ENCODE results near the gene TJP2.

Gene TJP2

DNA sequence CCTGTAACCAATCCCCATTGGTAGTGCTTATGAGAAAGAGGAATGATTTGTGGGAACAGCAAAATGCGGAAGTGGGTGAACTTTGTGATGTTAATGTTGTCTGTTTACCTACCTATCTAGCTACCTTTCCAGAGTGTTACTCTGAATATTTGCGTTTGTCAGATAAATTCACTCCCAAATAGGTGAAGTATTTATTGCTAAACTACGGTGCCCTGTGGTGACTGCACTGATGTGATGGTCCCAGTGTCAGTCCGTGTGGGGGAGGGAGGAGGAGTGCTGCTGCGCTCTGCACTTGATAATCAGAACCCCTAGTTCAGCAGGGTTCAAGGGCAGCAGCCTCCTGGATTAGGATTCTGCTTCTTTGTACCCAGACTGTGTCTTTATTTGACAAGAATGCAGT, 55.3 kb downstream of the TJP2 start:
- no peak for DNase-seq
- no peak overlapping the region for H3K27ac ChIP-seq
- H3K4me3 ChIP-seq = no peak overlapping the region
- intact Hi-C loops (cut with DNase I; ENCODE audit: low total_unique reads) = no loop called here
- no peaks in the 10 kb centered on the region for H3K4me1 ChIP-seq
- no peaks in the 10 kb centered on the region for H3K27me3 ChIP-seq
- TF ChIP-seq, protein P1, sequence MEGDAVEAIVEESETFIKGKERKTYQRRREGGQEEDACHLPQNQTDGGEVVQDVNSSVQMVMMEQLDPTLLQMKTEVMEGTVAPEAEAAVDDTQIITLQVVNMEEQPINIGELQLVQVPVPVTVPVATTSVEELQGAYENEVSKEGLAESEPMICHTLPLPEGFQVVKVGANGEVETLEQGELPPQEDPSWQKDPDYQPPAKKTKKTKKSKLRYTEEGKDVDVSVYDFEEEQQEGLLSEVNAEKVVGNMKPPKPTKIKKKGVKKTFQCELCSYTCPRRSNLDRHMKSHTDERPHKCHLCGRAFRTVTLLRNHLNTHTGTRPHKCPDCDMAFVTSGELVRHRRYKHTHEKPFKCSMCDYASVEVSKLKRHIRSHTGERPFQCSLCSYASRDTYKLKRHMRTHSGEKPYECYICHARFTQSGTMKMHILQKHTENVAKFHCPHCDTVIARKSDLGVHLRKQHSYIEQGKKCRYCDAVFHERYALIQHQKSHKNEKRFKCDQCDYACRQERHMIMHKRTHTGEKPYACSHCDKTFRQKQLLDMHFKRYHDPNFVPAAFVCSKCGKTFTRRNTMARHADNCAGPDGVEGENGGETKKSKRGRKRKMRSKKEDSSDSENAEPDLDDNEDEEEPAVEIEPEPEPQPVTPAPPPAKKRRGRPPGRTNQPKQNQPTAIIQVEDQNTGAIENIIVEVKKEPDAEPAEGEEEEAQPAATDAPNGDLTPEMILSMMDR (IDR thresholded peaks at IDR 0.05) = no peak
- H3K9me3 ChIP-seq = no peaks in the 10 kb centered on the region
- peaks cover 69 to 92% (median 74%) of the 10 kb centered on the region in 3 donors for H3K36me3 ChIP-seq

DNA sequence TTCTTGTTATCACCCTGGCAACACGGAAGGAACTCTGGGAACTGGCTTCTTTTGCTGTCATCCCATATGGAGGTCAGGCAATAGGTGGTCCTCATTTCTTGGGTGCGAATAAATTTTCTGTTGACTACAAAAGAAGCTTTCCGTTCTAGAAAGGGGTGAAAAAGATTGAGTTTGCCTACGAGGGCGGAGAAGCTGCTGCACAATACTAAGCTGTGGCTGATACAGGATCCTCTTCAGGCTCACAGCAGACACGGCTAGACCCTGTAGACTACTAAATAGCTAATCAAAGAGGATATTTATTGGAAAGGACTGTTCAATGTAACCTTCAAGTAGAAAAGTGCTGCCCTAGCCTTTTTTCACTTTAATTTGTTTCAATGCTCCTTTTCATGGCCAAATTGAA, 58.1 kb downstream of the TJP2 start:
- Histone ChIP-seq H3K9me3 (no peaks in the 10 kb centered on the region), H3K4me3 (no peak overlapping the region), H3K27ac (no peak overlapping the region), H3K4me1 (no peaks in the 10 kb centered on the region), H3K27me3 (no peaks in the 10 kb centered on the region), H3K36me3 (peaks cover 72 to 86% (median 75%) of the 10 kb centered on the region in 3 donors)
- TF ChIP-seq, protein P1 (IDR thresholded peaks at IDR 0.05) = no peak
- DNase-seq = no peak
- intact Hi-C loops (cut with DNase I; ENCODE audit: low total_unique reads) = no loop called here

DNA sequence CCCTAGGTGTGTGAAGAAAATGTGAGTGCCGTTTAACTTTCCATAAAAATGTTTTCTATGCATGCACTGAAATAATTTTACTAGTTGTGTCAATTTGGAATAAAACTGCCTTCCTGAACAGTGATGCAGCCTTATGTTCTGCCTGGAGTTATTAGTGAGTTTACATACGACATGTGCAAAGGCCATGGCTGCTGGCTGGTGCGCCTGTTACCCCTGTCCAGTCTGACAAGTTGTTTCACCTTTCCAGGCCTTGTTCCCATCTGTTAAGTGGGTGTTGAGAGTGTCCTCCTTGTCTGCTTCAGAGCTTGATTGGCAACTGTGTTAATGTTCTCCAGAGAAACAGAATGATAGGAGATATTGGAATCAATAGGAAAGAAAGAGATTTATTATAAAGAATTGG, 60.6 kb downstream of the TJP2 start:
- peaks cover 72 to 86% (median 75%) of the 10 kb centered on the region in 3 donors for H3K36me3 ChIP-seq
- no peak for DNase-seq

DNA sequence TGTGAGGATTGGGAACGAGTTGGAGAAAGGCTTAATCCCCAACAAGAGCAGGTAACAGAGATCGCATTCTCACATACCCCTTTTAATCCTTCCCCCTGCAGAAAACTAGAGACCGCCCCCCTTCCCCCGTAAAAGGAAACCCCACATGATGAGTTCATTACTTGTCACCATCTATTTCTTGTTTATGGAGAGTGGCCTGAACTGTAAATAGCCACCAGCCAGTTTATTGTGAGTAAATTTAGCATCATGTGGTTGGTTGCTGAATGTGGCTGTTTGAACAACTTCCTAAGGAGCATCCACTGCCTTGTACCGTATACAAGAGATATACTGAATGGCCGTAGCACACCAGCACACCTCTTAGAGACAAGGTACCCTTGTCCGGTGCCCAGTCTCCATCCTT, 62.1 kb downstream of the TJP2 start:
- TF ChIP-seq, protein P1 (IDR thresholded peaks at IDR 0.05) = no peak
- H3K36me3 ChIP-seq = peaks cover 70 to 81% (median 72%) of the 10 kb centered on the region in 3 donors
- H3K27me3 ChIP-seq = no peaks in the 10 kb centered on the region
- DNase-seq = no peak
- H3K9me3 ChIP-seq = no peaks in the 10 kb centered on the region
- H3K27ac ChIP-seq = no peak overlapping the region
- H3K4me1 ChIP-seq = no peaks in the 10 kb centered on the region
- H3K4me3 ChIP-seq = no peak overlapping the region
- intact Hi-C loops (cut with DNase I; ENCODE audit: low total_unique reads) = no loop called here

More for the DNA sequence above, 60.6 kb downstream of the TJP2 start:
- Histone ChIP-seq H3K9me3 (no peaks in the 10 kb centered on the region), H3K27ac (no peak overlapping the region), H3K4me3 (no peak overlapping the region), H3K4me1 (no peaks in the 10 kb centered on the region), H3K27me3 (no peaks in the 10 kb centered on the region)
- TF ChIP-seq, protein P1 (IDR thresholded peaks at IDR 0.05) = no peak
- intact Hi-C loops (cut with DNase I; ENCODE audit: low total_unique reads) = no loop called here

DNA sequence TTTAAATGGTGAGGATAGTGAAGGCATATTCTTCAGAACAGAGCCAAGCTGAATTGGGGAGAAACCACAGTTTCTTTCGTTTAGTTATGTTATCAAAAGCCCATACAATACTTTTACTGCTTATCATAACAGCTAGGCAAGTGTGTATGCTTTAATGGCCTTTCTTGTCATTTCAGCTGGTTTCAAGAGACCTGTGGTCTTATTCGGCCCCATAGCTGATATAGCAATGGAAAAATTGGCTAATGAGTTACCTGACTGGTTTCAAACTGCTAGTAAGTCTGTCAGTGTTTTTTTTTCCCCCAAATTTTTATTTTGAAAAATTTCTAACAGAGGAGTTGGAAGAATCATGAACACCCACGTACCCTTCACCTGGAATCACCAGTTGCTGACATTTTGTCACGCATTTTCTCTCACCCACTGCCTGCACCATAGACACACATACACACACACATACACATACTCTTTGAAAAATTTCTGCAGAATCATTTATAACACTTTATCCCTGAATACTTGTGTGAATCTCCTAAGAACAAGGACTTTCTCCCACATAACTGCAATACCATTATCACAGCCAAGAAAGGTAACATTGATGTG, 63.7 kb downstream of the TJP2 start:
- intact Hi-C loops (cut with DNase I; ENCODE audit: low total_unique reads) = no loop called here
- Histone ChIP-seq H3K27me3 (no peaks in the 10 kb centered on the region), H3K27ac (no peak overlapping the region), H3K4me1 (no peaks in the 10 kb centered on the region), H3K36me3 (peaks cover 60 to 79% (median 63%) of the 10 kb centered on the region in 3 donors), H3K4me3 (no peak overlapping the region), H3K9me3 (no peaks in the 10 kb centered on the region)
- no peak for DNase-seq
- TF ChIP-seq, protein P1 (IDR thresholded peaks at IDR 0.05) = no peak

DNA sequence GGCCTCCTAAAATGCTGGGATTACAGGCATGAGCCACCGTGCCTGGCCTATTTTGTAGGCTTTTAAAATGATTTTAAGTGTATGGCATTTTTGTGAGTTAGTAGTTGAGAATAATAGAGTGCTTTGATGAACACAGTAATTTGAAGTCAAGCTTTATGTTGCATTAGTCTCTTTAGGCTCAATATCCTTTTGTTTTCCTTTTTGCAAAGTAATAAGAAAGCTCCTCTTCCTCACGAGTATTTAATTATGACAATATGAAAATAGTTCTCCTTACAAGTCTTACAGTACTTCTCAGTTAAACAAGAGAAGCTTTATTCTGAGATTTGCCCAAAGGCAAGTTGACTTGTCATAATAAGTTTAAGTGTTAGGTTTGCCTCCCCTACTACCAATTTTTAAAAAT, 69.0 kb downstream of the TJP2 start:
- peaks cover 38 to 62% (median 52%) of the 10 kb centered on the region in 3 donors for H3K36me3 ChIP-seq
- H3K27me3 ChIP-seq = no peaks in the 10 kb centered on the region
- H3K9me3 ChIP-seq = no peaks in the 10 kb centered on the region
- intact Hi-C loops (cut with DNase I; ENCODE audit: low total_unique reads) = no loop called here
- H3K4me3 ChIP-seq = no peak overlapping the region
- H3K4me1 ChIP-seq = no peaks in the 10 kb centered on the region
- DNase-seq = no peak
- TF ChIP-seq, protein P1 (IDR thresholded peaks at IDR 0.05) = no peak
- no peak overlapping the region for H3K27ac ChIP-seq

All from tibial artery (tissue), 4 donors.